T1000 (cell line): Measurements from ENCODE around the gene TAPBP.
A peak's percentile ranks its signal among the peaks of the same experiment; 100 is the strongest.
"Not testable (repeated sequence)": the region's sequence is repeated elsewhere in the genome, so short reads cannot be mapped to it uniquely, and the experiment has no call there.

Source experiments
- DNase-seq: peaks from one replicate; lab custom pipeline; 2025; ENCODE audit warnings: mixed read lengths; lab: John Stamatoyannopoulos, UW

Gene TAPBP

DNA sequence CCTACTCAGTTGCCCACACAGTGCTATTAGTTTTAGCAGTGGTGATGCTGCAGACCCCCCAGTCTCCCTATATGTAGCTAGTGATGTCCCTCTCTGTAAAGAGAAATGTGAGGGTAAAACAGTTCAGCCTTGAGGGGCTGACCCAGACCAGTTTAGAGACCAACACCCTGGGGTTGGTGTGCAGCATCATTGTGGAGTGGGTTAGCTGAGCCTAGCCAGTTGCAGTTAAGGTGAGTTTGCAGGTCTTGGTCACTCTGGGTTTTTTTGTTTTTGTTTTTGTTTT, 37.4 kb downstream of the TAPBP start:
- no peak for DNase-seq

GRCh38 chr6:33275795-33276580, 37.9 kb downstream of the TAPBP start:
- not testable (repeated sequence) for DNase-seq

GRCh38 chr6:33273924-33274902, 39.7 kb downstream of the TAPBP start:
- DNase-seq, result no peak

- DNase-seq, result no peak
Measured at GRCh38 chr6:33273129-33273923, 40.6 kb downstream of the TAPBP start.

GRCh38 chr6:33272275-33273128, 41.4 kb downstream of the TAPBP start:
- DNase-seq, result no peak

GRCh38 chr6:33271468-33272274, 42.2 kb downstream of the TAPBP start, which contains the start of the genes RPS18 and VPS52:
Gene RPS18 (plus strand): TSS chr6:33272075. CDS start chr6:33272120, 45 bp downstream.
Gene VPS52 (minus strand): TSS chr6:33271876. CDS start chr6:33271675, 201 bp downstream.
- peak; percentile 93 for DNase-seq

DNA sequence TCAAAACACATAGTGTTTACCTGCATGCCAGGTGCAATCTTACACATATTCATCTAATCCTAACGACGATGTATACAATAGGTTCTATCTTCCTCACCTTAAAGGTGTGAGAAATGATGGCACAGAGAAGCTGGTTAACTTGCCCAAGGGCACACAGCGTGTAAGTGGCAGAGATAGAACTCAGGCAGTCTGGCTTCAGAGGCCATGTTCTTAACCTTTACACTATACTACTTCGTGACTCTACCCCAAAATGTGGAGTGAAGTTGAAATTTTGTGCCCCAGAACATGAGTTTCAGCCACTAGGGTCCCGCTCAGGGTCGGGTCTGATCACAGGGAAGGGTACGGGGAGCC, 42.8 kb downstream of the TAPBP start:
- DNase-seq, result no peak

DNA sequence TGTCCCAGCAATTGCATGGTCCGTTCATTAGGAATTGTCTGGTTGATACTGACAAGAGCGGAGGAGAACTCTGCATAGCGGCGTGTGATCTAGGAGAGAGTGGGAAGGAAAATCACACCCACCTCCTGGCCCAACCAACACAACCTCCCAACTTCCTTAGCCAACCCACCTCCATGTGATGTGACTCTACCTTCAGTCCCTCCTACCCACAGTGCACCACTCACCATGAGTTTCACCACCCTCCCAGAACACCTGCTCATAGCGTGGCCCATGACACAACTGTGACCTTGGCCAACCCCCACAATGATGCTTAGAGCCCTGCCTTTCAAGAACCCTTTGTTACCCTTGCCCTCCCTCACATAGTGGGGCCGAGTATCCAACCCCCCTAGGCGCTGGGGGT, 49.9 kb downstream of the TAPBP start:
- no peak for DNase-seq

DNA sequence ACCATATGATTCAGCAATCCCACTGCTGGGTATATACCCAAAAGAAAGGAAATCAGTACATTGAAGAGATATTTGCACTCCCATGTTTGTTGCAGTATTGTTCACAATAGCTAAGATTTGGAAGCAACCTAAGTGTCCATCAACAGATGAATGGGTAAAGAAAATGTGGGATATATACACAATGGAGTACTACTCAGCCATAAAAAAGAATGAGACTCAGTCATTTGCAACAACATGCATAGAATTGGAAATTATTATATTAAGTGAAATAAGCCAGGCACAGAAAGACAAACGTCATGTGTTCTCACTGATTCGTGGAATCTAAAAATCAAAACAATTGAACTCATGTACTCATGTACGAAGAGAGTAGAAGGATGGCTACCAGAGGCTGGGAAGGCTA, 51.4 kb downstream of the TAPBP start:
- DNase-seq, result not testable (repeated sequence)

DNA sequence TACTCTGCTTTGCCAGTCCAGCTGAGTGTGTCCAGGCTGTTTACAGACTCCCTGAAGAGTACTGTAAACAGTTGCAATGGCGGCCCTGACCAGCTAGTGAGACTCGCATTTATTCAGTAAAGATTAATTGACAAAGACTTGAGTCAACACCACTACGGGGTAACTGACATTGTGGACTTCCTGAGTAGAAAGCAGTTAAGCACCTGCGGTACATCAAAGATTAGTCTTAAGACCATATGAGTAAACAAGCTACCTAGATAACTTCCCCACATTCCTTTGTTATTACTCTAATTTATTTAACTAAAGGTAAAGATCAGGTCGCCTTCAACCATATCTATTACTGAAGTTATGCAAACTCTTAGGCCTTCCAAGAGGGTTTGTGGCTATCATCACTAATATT, 54.8 kb downstream of the TAPBP start:
- no peak for DNase-seq

- DNase-seq, result no peak
Measured at GRCh38 chr6:33254591-33254990, 59.3 kb downstream of the TAPBP start.

DNA sequence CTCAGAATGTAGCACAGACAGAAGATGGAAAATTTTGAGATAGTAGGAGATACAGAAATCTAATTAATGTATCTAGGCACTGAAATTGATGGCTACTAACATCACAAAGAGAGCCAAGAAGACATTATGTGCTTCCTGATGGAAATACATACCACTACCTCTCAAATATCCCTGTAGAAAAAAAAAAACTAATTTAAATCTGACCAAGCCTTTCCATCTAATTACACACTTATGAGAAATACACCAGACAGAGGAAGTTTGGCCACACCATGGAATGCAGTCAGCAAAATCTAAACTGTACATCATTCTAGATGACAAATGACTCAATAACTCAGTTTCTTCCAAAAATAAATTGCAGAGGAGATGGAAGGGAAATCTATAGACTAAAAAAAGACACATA, 61.1 kb downstream of the TAPBP start:
- no peak for DNase-seq

DNA sequence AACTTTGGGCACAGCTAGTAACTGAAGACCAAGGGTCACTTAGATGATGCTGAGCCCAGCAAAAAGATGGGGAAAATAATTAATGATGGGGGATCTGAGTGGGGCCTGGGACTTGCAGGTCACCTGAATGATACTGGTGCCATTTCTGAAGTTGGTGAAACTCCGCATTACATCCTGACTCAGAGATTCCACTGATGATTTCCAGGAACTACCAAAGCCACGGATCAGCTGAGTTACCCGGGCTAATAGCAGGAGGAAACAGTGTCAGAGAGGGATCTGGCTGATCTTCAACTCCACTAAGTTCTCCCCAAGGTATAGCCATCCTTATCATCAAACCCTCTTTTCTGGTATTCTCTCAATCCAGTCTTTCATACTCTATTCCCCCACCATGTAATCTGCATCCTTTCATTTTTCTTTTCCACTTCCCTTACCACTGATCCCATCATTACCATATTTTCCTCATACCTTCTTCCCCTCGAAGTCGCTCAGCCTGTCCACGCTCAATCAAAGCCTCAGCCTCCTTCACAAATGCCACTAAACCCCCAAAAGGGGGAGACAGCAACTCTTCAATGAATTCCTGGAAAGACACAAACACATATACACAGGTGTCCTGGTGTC, 62.4 kb downstream of the TAPBP start:
- DNase-seq, result no peak

DNA sequence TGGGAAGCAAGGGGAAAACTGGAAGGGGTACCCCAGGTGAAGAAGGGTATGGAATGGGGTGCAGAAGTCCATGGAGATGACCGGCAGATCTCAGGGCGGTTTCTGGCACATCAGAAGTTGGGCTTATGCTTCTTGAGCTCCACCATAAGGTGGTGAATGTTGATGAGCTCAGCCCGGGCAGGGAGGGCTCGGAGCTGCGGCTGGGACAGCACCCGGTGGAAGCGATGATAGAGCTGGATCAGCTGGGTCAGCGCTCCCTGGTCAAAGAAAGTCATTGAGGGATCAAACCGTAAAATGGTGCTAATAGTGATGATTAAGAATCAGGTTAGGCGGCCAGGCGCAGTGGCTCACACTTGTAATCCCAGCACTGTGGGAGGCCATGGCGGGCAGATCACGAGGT, 63.1 kb downstream of the TAPBP start:
- DNase-seq, result no peak

- DNase-seq, result peak; percentile 57
Measured at GRCh38 chr6:33249732-33250630, 63.9 kb downstream of the TAPBP start.
